Non-pigmented ciliary epithelial cell (primary cell): ENCODE results near the gene SRRM4.

ENCODE experiments used
- DNase-seq: peaks from one replicate; pipeline ENCODE4 v3.0.0-alpha.2; 2010; ENCODE audit warnings: low read depth

The SRRM4 gene

GRCh38 chr12:119169150-119169549 lies 187.8 kb downstream of the SRRM4 start:
- no peak for DNase-seq

- DNase-seq = no peak
These were observed 189.9 kb downstream of the SRRM4 start for GRCh38 chr12:119171291-119171690.

- no peak for DNase-seq
These were observed 190.5 kb downstream of the SRRM4 start for GRCh38 chr12:119171691-119172425.

- DNase-seq = no peak
These were observed 193.7 kb downstream of the SRRM4 start for GRCh38 chr12:119175081-119175480.

GRCh38 chr12:119176267-119177055 lies 195.1 kb downstream of the SRRM4 start:
- no peak for DNase-seq

- DNase-seq = no peak
These were observed 195.7 kb downstream of the SRRM4 start for GRCh38 chr12:119177056-119177325.

GRCh38 chr12:119177724-119178380 lies 196.5 kb downstream of the SRRM4 start:
- no peak for DNase-seq

- DNase-seq = no peak
These were observed 197.4 kb downstream of the SRRM4 start, which contains the start of gene HSPB8 for GRCh38 chr12:119178544-119179334. TSS of gene HSPB8 (plus strand) at chr12:119178931. CDS start at chr12:119179313, 382 bp downstream.

GRCh38 chr12:119179335-119180021 lies 198.1 kb downstream of the SRRM4 start:
- DNase-seq = no peak

GRCh38 chr12:119180380-119181040 lies 199.2 kb downstream of the SRRM4 start:
- no peak for DNase-seq

GRCh38 chr12:119181202-119181601 lies 199.9 kb downstream of the SRRM4 start:
- DNase-seq = no peak

GRCh38 chr12:119181944-119182343 lies 200.6 kb downstream of the SRRM4 start:
- DNase-seq = no peak

- no peak for DNase-seq
These were observed 201.6 kb downstream of the SRRM4 start for GRCh38 chr12:119182701-119183493.

- DNase-seq = no peak
These were observed 202.8 kb downstream of the SRRM4 start for GRCh38 chr12:119183942-119184695.

GRCh38 chr12:119195256-119195655 lies 213.9 kb downstream of the SRRM4 start:
- DNase-seq = no peak

- DNase-seq = no peak
These were observed 217.1 kb downstream of the SRRM4 start for GRCh38 chr12:119198440-119198839.

- DNase-seq = no peak
These were observed 219.3 kb downstream of the SRRM4 start for GRCh38 chr12:119200601-119201000.

- no peak for DNase-seq
These were observed 220.6 kb downstream of the SRRM4 start for GRCh38 chr12:119201789-119202543.

GRCh38 chr12:119202544-119202943 lies 221.2 kb downstream of the SRRM4 start:
- no peak for DNase-seq
